Mucosa of stomach (tissue), 1 donor: ENCODE data around the gene SPAG16.

Experiments
- H3K27me3 ChIP-seq: one replicate; pipeline ENCODE4 v1.7.0; 2013; ENCODE audit warnings: mild to moderate bottlenecking, low read length; ENCODE audit not compliant: control insufficient read depth, insufficient read depth
- H3K36me3 ChIP-seq: one replicate; pipeline ENCODE4 v1.7.0; 2013; ENCODE audit warnings: low read length; ENCODE audit not compliant: control insufficient read depth, insufficient read depth
- H3K4me1 ChIP-seq: one replicate; pipeline ENCODE4 v1.7.0; 2013; ENCODE audit warnings: mild to moderate bottlenecking, low read length; ENCODE audit not compliant: control insufficient read depth, insufficient read depth
- H3K4me3 ChIP-seq: one replicate; pipeline ENCODE4 v1.7.0; 2013; ENCODE audit warnings: low read length
- H3K9ac ChIP-seq: one replicate; pipeline ENCODE4 v1.7.0; 2013; ENCODE audit warnings: mild to moderate bottlenecking, low read length, moderate library complexity
- H3K9me3 ChIP-seq: one replicate; pipeline ENCODE4 v1.7.0; 2013; ENCODE audit warnings: mild to moderate bottlenecking, low read length, moderate library complexity; ENCODE audit not compliant: control insufficient read depth
- donor health status: Pancreatic carcinoma.

SPAG16 gene

DNA sequence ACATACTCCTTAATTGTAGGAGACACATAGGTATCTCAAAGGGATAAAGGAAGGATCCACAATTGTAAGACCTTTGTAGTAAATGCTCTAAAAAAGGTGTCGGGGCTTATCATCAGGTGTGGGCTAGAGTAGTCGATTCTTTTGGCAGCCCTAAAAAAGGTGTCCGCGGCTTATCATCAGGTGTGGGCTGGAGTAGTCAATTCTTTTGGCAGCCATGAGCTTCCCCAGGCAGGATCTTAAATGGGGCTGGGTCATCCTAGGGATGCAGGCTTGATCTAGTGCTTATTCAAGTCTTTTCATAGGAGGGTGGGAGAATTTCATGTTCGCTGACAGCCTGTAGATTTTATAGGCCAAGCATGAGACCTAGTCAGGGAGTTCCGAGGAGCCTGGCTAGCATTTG is 720.2 kb downstream of the SPAG16 start:
- Histone ChIP-seq H3K9ac (no peak overlapping the region), H3K9me3 (no peaks in the 10 kb centered on the region), H3K27me3 (no peaks in the 10 kb centered on the region), H3K4me1 (no peaks in the 10 kb centered on the region), H3K36me3 (no peaks in the 10 kb centered on the region), H3K4me3 (no peak overlapping the region)

- H3K9me3 ChIP-seq, result no peaks in the 10 kb centered on the region
- H3K4me1 ChIP-seq, result no peaks in the 10 kb centered on the region
- no peaks in the 10 kb centered on the region for H3K27me3 ChIP-seq
- H3K9ac ChIP-seq, result no peak overlapping the region
- no peaks in the 10 kb centered on the region for H3K36me3 ChIP-seq
- no peak overlapping the region for H3K4me3 ChIP-seq
These were observed 721.1 kb downstream of the SPAG16 start for GRCh38 chr2:214005337-214005736.

GRCh38 chr2:214006601-214007000 is 722.3 kb downstream of the SPAG16 start:
- Histone ChIP-seq H3K27me3 (no peaks in the 10 kb centered on the region), H3K4me1 (no peaks in the 10 kb centered on the region), H3K4me3 (no peak overlapping the region), H3K9me3 (no peaks in the 10 kb centered on the region), H3K9ac (no peak overlapping the region), H3K36me3 (no peaks in the 10 kb centered on the region)

DNA sequence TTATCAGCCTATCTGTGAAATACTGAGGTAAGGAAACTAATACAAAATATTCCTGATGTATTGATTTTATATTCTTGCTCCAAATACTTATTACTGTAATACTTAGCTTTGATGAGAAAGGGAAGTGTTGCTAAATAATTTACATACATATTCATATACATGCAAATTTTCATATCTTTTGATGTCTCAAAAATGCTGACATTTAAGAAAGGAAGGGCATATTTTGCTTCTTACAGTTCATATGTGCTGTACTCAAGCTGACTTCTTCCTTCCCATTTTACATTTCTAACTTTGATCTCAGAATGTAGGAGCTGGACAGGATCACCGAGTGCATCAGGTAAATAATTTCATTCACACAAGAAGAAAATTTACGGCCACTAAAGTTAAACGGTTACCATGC is 727.4 kb downstream of the SPAG16 start:
- no peak overlapping the region for H3K4me3 ChIP-seq
- no peaks in the 10 kb centered on the region for H3K27me3 ChIP-seq
- H3K36me3 ChIP-seq, result no peaks in the 10 kb centered on the region
- H3K9me3 ChIP-seq, result no peaks in the 10 kb centered on the region
- H3K9ac ChIP-seq, result no peak overlapping the region
- no peaks in the 10 kb centered on the region for H3K4me1 ChIP-seq

GRCh38 chr2:214014551-214015220 is 730.4 kb downstream of the SPAG16 start:
- H3K9me3 ChIP-seq, result no peaks in the 10 kb centered on the region
- no peaks in the 10 kb centered on the region for H3K27me3 ChIP-seq
- no peaks in the 10 kb centered on the region for H3K36me3 ChIP-seq
- H3K9ac ChIP-seq, result no peak overlapping the region
- no peaks in the 10 kb centered on the region for H3K4me1 ChIP-seq
- no peak overlapping the region for H3K4me3 ChIP-seq

DNA sequence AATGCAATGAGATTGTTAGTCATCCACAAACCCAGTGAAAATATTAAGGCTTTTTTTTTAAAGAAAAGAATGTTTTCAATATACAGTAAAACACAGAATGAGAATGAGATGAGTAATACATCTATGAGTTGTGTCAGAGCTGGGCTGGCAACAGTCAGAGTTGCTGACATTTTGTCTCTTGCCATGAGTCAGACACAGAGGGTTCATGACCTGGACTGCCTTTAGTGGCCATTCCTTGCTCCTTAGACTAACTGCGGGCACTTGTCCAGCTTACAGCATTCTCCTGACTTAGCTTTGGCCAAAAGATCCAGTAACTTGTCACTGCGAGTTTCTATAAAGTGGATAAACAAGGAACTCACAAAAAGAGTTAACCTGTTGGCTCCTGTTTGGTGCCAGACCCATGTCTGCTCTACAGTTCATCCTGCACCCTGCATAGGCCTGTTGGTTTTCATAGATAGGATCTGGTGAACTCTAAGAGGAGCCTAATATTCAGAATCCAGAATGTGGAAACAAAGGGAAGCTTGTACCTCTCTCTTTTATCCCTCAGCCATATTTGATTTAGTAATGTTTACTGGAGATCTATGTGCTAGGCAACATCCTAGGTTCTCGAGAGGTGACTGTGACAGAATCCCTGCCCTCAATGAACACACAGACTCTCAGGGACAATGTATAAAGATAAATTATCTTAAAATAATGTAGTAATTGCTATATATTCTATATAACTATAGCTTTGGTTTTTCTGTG is 735.1 kb downstream of the SPAG16 start:
- Histone ChIP-seq H3K4me1 (no peaks in the 10 kb centered on the region), H3K27me3 (no peaks in the 10 kb centered on the region)

GRCh38 chr2:214019973-214020345 is 735.7 kb downstream of the SPAG16 start:
- H3K27me3 ChIP-seq, result no peaks in the 10 kb centered on the region
- H3K4me1 ChIP-seq, result no peaks in the 10 kb centered on the region
- no peaks in the 10 kb centered on the region for H3K36me3 ChIP-seq
- no peak overlapping the region for H3K9ac ChIP-seq
- H3K9me3 ChIP-seq, result no peaks in the 10 kb centered on the region
- no peak overlapping the region for H3K4me3 ChIP-seq

More for the DNA sequence above, 735.1 kb downstream of the SPAG16 start:
- Histone ChIP-seq H3K4me3 (no peak overlapping the region), H3K36me3 (no peaks in the 10 kb centered on the region), H3K9ac (no peak overlapping the region), H3K9me3 (no peaks in the 10 kb centered on the region)

- H3K4me3 ChIP-seq, result no peak overlapping the region
- H3K36me3 ChIP-seq, result no peaks in the 10 kb centered on the region
- H3K9ac ChIP-seq, result no peak overlapping the region
- H3K9me3 ChIP-seq, result no peaks in the 10 kb centered on the region
- no peaks in the 10 kb centered on the region for H3K4me1 ChIP-seq
- no peaks in the 10 kb centered on the region for H3K27me3 ChIP-seq
These were observed 744.9 kb downstream of the SPAG16 start for GRCh38 chr2:214029190-214029589.

- Histone ChIP-seq H3K36me3 (no peaks in the 10 kb centered on the region), H3K4me3 (no peak overlapping the region), H3K9ac (no peak overlapping the region), H3K4me1 (no peaks in the 10 kb centered on the region), H3K27me3 (no peaks in the 10 kb centered on the region), H3K9me3 (no peaks in the 10 kb centered on the region)
These were observed 747.3 kb downstream of the SPAG16 start for GRCh38 chr2:214031566-214031965.

DNA sequence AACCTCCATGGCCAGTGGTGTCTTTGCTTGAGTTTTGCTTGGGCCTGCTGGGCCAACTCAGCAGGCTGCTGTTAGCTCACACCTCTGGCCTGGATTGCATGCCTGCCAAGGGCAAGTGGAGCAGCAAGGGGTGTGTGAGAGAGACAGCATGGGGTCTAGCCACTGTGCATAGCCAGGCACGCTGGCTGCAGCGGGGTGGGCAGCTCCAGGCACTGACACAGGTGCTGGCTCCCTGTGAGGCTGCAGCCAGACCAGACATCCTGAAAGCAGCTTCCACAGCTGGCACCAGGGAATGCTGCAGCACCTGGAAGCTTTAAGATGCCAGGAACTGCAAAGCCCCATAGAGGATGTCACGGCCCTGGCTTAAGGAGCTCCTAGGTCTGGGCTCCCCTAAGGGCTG is 750.2 kb downstream of the SPAG16 start:
- Histone ChIP-seq H3K9me3 (no peaks in the 10 kb centered on the region), H3K4me3 (no peak overlapping the region), H3K4me1 (no peaks in the 10 kb centered on the region), H3K9ac (no peak overlapping the region), H3K27me3 (no peaks in the 10 kb centered on the region), H3K36me3 (no peaks in the 10 kb centered on the region)

- no peaks in the 10 kb centered on the region for H3K36me3 ChIP-seq
- no peak overlapping the region for H3K4me3 ChIP-seq
- H3K4me1 ChIP-seq, result no peaks in the 10 kb centered on the region
- H3K27me3 ChIP-seq, result no peaks in the 10 kb centered on the region
- no peaks in the 10 kb centered on the region for H3K9me3 ChIP-seq
- no peak overlapping the region for H3K9ac ChIP-seq
These were observed 751.0 kb downstream of the SPAG16 start for GRCh38 chr2:214035091-214035852.

- Histone ChIP-seq H3K9me3 (no peaks in the 10 kb centered on the region), H3K9ac (no peak overlapping the region), H3K4me1 (no peaks in the 10 kb centered on the region), H3K27me3 (no peaks in the 10 kb centered on the region), H3K36me3 (no peaks in the 10 kb centered on the region), H3K4me3 (no peak overlapping the region)
These were observed 751.7 kb downstream of the SPAG16 start for GRCh38 chr2:214035921-214036320.
